WERI-Rb-1 (cell line): ENCODE measurements around the gene RRP1B.
A peak's percentile ranks its signal among the peaks of the same experiment; 100 is the strongest.
"Not testable (repeated sequence)": the region's sequence is repeated elsewhere in the genome, so short reads cannot be mapped to it uniquely, and the experiment has no call there.

Source experiments
- DNase-seq: peaks from one replicate; pipeline ENCODE4 v3.0.0-alpha.2; 2020
- H3K27ac ChIP-seq: fragments of 250-450 bp; sonication (Bioruptor Pico); 2 replicates; pipeline ENCODE4 v1.5.1; 2020; ENCODE audit warnings: mild to moderate bottlenecking, moderate library complexity
- H3K27me3 ChIP-seq: fragments of 250-450 bp; sonication (Bioruptor Pico); 2 replicates; pipeline ENCODE4 v1.5.1; 2021; ENCODE audit warnings: mild to moderate bottlenecking, low read depth, moderate library complexity; ENCODE audit not compliant: insufficient read depth, severe bottlenecking
- H3K36me3 ChIP-seq: fragments of 250-450 bp; sonication (Bioruptor Pico); 2 replicates; pipeline ENCODE4 v1.5.1; 2020; ENCODE audit warnings: mild to moderate bottlenecking, moderate library complexity
- H3K4me3 ChIP-seq: 2 replicates; pipeline ENCODE4 v1.5.1; 2011; ENCODE audit warnings: low read depth, mild to moderate bottlenecking, control low read depth, low read length
- H3K9me3 ChIP-seq: fragments of 250-450 bp; sonication (Bioruptor Pico); 2 replicates; pipeline ENCODE4 v1.5.1; 2021; ENCODE audit warnings: mild to moderate bottlenecking, moderate library complexity; ENCODE audit not compliant: severe bottlenecking
- CTCF ChIP-seq: IDR thresholded peaks from 2 replicates; pipeline ENCODE4 v1.5.1; 2011; ENCODE audit warnings: low read depth, mild to moderate bottlenecking, control low read depth, inconsistent platforms, low read length

The RRP1B gene

GRCh38 chr21:43659136-43660000, at the start of gene RRP1B, which contains the start of gene HSF2BP:
RRP1B (plus strand) TSS chr21:43659560; CDS start chr21:43659665, 105 bp downstream.
HSF2BP (minus strand) TSS chr21:43659488; CDS start chr21:43658096, 1,392 bp downstream.
- TF ChIP-seq CTCF = no peak
- Histone ChIP-seq H3K36me3 (peaks cover 35% of the 10 kb centered on the region), H3K9me3 (no peaks in the 10 kb centered on the region), H3K4me3 (peak within 1 kb of the TSS; percentile 96), H3K27me3 (no peaks in the 10 kb centered on the region), H3K27ac (peak within 1 kb of the TSS; percentile 91)
- peak; percentile 88 for DNase-seq

GRCh38 chr21:43611598-43612369, 47.6 kb upstream of the RRP1B start:
- peak overlapping the region; percentile 16; the same call in 1 of the 2 replicates for H3K27ac ChIP-seq
- TF ChIP-seq CTCF = peak; percentile 84
- H3K36me3 ChIP-seq = no peaks in the 10 kb centered on the region
- no peaks in the 10 kb centered on the region for H3K9me3 ChIP-seq
- H3K4me3 ChIP-seq = no peak overlapping the region
- H3K27me3 ChIP-seq = no peaks in the 10 kb centered on the region
- peak; percentile 74 for DNase-seq

GRCh38 chr21:43613755-43614638, 45.4 kb upstream of the RRP1B start:
- H3K27me3 ChIP-seq = no peaks in the 10 kb centered on the region
- no peaks in the 10 kb centered on the region for H3K9me3 ChIP-seq
- no peak for DNase-seq

GRCh38 chr21:43614839-43615238, 44.5 kb upstream of the RRP1B start:
- no peak for TF ChIP-seq CTCF

More at GRCh38 chr21:43613755-43614638, 45.4 kb upstream of the RRP1B start:
- no peak overlapping the region for H3K4me3 ChIP-seq
- H3K27ac ChIP-seq = no peak overlapping the region
- TF ChIP-seq CTCF = no peak
- H3K36me3 ChIP-seq = no peaks in the 10 kb centered on the region

GRCh38 chr21:43616861-43617260, 42.5 kb upstream of the RRP1B start:
- not testable (repeated sequence) for DNase-seq, H3K27me3 ChIP-seq, H3K27ac ChIP-seq, H3K4me3 ChIP-seq, H3K36me3 ChIP-seq, H3K9me3 ChIP-seq

More at GRCh38 chr21:43614839-43615238, 44.5 kb upstream of the RRP1B start:
- H3K36me3 ChIP-seq = peaks cover 3% of the 10 kb centered on the region; the same call in 1 of the 2 replicates
- no peaks in the 10 kb centered on the region for H3K27me3 ChIP-seq
- no peak for DNase-seq
- H3K9me3 ChIP-seq = peaks cover under 1% of the 10 kb centered on the region
- H3K27ac ChIP-seq = no peak overlapping the region
- H3K4me3 ChIP-seq = no peak overlapping the region
